Measurements from ENCODE around the gene PPP1R14D. TPM values are rescaled to one million over a fixed set of nuclear protein-coding genes. Genes with fewer than 3 reads are reported as not detected.

Gene PPP1R14D
- total RNA-seq, 2 experiments from 2014 or later, result not detected

- Histone ChIP-seq H3K4me2 (ENCODE audit: low read length) (peak overlapping the region; percentile 17; the same call in 1 of the 2 replicates), H4K20me1 (ENCODE audit: insufficient read depth, low read length) (no peaks in the 10 kb centered on the region), H3K4me3 (ENCODE audit: low read depth, low read length, poor library complexity, severe bottlenecking) (no peak overlapping the region), H3K36me3 (ENCODE audit: insufficient read depth, low read length) (no peaks in the 10 kb centered on the region), H2AFZ (ENCODE audit: low read length) (no peak overlapping the region), H3K4me1 (ENCODE audit: insufficient read depth, low read length, poor library complexity, severe bottlenecking) (no peaks in the 10 kb centered on the region), H3K27ac (ENCODE audit: low read depth, low read length, poor library complexity, severe bottlenecking) (no peak overlapping the region), H3K79me2 (ENCODE audit: insufficient read depth, low read depth, low read length) (no peaks in the 10 kb centered on the region), H3K9me3 (ENCODE audit: low read length) (no peaks in the 10 kb centered on the region), H3K9me2 (ENCODE audit: insufficient read depth, low read length) (no peaks in the 10 kb centered on the region)
- no peak for TF ChIP-seq CTCF (conservative IDR thresholded peaks at IDR 0.05; ENCODE audit: low read length)
- no peak for TF ChIP-seq EZH2phosphoT487 (IDR thresholded peaks at IDR 0.05; ENCODE audit: borderline replicate concordance, low read depth, low read length)
- BruUV-seq (replicated peaks), result no TSS peak
- CTCF ChIA-PET (ENCODE audit: unreplicated experiment), result no interaction called here
- POLR2A ChIA-PET, result interaction anchor here (1.0 kb wide), 1 partner anchor 9 kb away, joined by 3 read pairs; no protein-coding TSS in a partner anchor
- intact Hi-C loops (cut with micrococcal nuclease; ENCODE audit: unreplicated experiment), result no loop called here
- no peak for DNase-seq (ENCODE audit: low spot score)
Measured at GRCh38 chr15:40829115-40829514, 607 bp upstream of the PPP1R14D start.

- TF ChIP-seq CTCF (conservative IDR thresholded peaks at IDR 0.05; ENCODE audit: low read length) (no peak), EZH2phosphoT487 (IDR thresholded peaks at IDR 0.05; ENCODE audit: borderline replicate concordance, low read depth, low read length) (no peak)
- H3K9me3 ChIP-seq (ENCODE audit: low read length), result no peaks in the 10 kb centered on the region
- H3K4me1 ChIP-seq (ENCODE audit: insufficient read depth, low read length, poor library complexity, severe bottlenecking), result no peaks in the 10 kb centered on the region
- no peaks in the 10 kb centered on the region for H3K79me2 ChIP-seq (ENCODE audit: insufficient read depth, low read depth, low read length)
- H3K36me3 ChIP-seq (ENCODE audit: insufficient read depth, low read length), result no peaks in the 10 kb centered on the region
- no peak overlapping the region for H3K27ac ChIP-seq (ENCODE audit: low read depth, low read length, poor library complexity, severe bottlenecking)
- DNase-seq (ENCODE audit: low spot score), result no peak
- intact Hi-C loops (cut with micrococcal nuclease; ENCODE audit: unreplicated experiment), result no loop called here
- H3K4me3 ChIP-seq (ENCODE audit: low read depth, low read length, poor library complexity, severe bottlenecking), result no peak overlapping the region
- CTCF ChIA-PET (ENCODE audit: unreplicated experiment), result no interaction called here
- no peak overlapping the region for H2AFZ ChIP-seq (ENCODE audit: low read length)
- H3K4me2 ChIP-seq (ENCODE audit: low read length), result no peak overlapping the region
- no peaks in the 10 kb centered on the region for H3K9me2 ChIP-seq (ENCODE audit: insufficient read depth, low read length)
- no peaks in the 10 kb centered on the region for H4K20me1 ChIP-seq (ENCODE audit: insufficient read depth, low read length)
- BruUV-seq (replicated peaks), result no TSS peak
- POLR2A ChIA-PET, result no interaction called here
Measured at GRCh38 chr15:40826423-40827075, 2.0 kb downstream of the PPP1R14D start.

- no peaks in the 10 kb centered on the region for H3K79me2 ChIP-seq (ENCODE audit: insufficient read depth, low read depth, low read length)
- no peak overlapping the region for H3K4me3 ChIP-seq (ENCODE audit: low read depth, low read length, poor library complexity, severe bottlenecking)
- no peaks in the 10 kb centered on the region for H3K9me2 ChIP-seq (ENCODE audit: insufficient read depth, low read length)
- intact Hi-C loops (cut with micrococcal nuclease; ENCODE audit: unreplicated experiment), result no loop called here
- no peaks in the 10 kb centered on the region for H3K9me3 ChIP-seq (ENCODE audit: low read length)
- no peak overlapping the region for H2AFZ ChIP-seq (ENCODE audit: low read length)
- no peak for TF ChIP-seq CTCF (conservative IDR thresholded peaks at IDR 0.05; ENCODE audit: low read length)
- no peak for TF ChIP-seq EZH2phosphoT487 (IDR thresholded peaks at IDR 0.05; ENCODE audit: borderline replicate concordance, low read depth, low read length)
- no peak overlapping the region for H3K4me2 ChIP-seq (ENCODE audit: low read length)
- H4K20me1 ChIP-seq (ENCODE audit: insufficient read depth, low read length), result no peaks in the 10 kb centered on the region
- ChIA-PET POLR2A (interaction anchor here (0.6 kb wide), 1 partner anchor 25 kb away, joined by 4 read pairs; no protein-coding TSS in a partner anchor), CTCF (ENCODE audit: unreplicated experiment) (no interaction called here)
- H3K4me1 ChIP-seq (ENCODE audit: insufficient read depth, low read length, poor library complexity, severe bottlenecking), result no peaks in the 10 kb centered on the region
- H3K36me3 ChIP-seq (ENCODE audit: insufficient read depth, low read length), result no peaks in the 10 kb centered on the region
- H3K27ac ChIP-seq (ENCODE audit: low read depth, low read length, poor library complexity, severe bottlenecking), result no peak overlapping the region
- no TSS peak for BruUV-seq (replicated peaks)
- no peak for DNase-seq (ENCODE audit: low spot score)
Measured at GRCh38 chr15:40825661-40826422, 2.7 kb downstream of the PPP1R14D start.

Measured in OCI-LY7 (cell line).